Progenitor cell of endocrine pancreas (in vitro differentiated cells): Measurements from ENCODE around the gene IL17RA. TPM values are rescaled to one million over a fixed set of nuclear protein-coding genes. Genes with fewer than 3 reads are reported as not detected.

Source experiments
- DNase-seq: peaks from one replicate; pipeline ENCODE4 v3.0.0; 2021; ENCODE audit warnings: low spot score; ENCODE audit not compliant: unreplicated experiment
- H3K27ac Mint-ChIP-seq: 2 replicates; pipeline ENCODE4 v1.8.0; 2021; ENCODE audit warnings: mild to moderate bottlenecking, moderate library complexity, mixed read lengths
- H3K27me3 Mint-ChIP-seq: 2 replicates; pipeline ENCODE4 v1.8.0; 2021; ENCODE audit warnings: mixed read lengths
- H3K36me3 Mint-ChIP-seq: 2 replicates; pipeline ENCODE4 v1.8.0; 2022; ENCODE audit warnings: mixed read lengths; ENCODE audit not compliant: insufficient read depth
- H3K4me1 Mint-ChIP-seq: 2 replicates; pipeline ENCODE4 v1.8.0; 2021; ENCODE audit warnings: low read depth, mixed read lengths
- H3K4me3 Mint-ChIP-seq: 2 replicates; pipeline ENCODE4 v1.8.0; 2021; ENCODE audit warnings: low read depth, mild to moderate bottlenecking, moderate library complexity, mixed read lengths
- H3K9me3 Mint-ChIP-seq: 2 replicates; pipeline ENCODE4 v1.8.0; 2021; ENCODE audit warnings: low read depth, mixed read lengths
- total RNA-seq: library from RNA; stranded (reverse); gene quantifications from 2 replicates; pipeline ENCODE4 v1.2.1, GENCODE V29; 2021
- TF ChIP-seq, protein P1 (sequence below): fragments of 200-600 bp; sonication (generic); IDR thresholded peaks from one replicate; pipeline ENCODE4 v1.5.0; 2021; ENCODE audit warnings: antibody characterized with exemption, mild to moderate bottlenecking; ENCODE audit not compliant: unreplicated experiment

The IL17RA gene
- total RNA-seq, 1 donor from 2014 or later = 8.4 TPM

DNA sequence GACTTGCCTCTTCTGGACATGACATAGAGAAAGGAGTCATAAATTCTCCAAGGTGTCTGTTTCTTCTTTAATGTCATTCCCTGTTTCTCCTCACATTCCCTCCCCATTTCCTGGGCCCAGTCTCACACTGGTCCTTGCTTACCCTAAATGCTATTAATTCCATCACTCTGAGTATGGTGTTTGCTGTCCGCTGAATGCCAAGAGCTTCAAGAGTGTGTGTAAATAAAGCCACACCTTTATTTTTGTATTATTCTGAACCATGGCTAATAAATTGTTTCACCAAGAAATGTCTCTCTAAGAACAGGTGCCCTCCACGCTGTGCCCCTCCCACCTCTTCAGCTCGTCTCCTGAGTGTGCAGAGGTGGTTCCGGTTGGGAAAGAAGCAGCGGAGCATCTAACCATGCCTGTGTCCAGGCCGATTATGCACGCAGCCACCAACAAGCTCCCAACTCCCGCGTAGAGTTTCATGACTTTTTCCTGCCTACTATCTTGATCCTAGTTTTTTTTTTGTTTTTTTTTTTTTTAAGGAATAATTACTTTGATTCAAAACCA lies 27.8 kb downstream of the IL17RA start:
- no peak overlapping the region for H3K4me3 Mint-ChIP-seq
- no peak for DNase-seq

DNA sequence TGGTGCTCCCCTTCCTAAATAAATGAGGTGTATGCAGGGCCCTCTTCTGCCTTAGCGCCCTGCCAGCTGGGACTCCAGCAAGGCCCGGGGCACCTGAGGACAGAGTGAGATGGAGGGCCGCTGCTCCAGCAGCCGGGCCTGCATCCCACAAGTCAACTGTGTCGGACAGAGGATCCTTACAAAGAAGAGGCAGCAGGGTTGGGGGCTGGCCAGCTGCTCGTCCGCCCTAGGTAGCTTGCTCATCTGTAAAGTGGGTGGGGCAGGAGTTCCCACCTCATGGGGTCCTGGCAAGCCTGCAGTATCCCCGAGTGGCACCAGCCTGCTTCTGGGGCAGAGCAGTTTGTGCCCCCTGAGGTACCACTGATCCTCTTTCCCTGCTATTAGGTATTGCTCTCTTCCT lies 28.8 kb downstream of the IL17RA start:
- Mint-ChIP-seq H3K4me1 (peaks cover 3% of the 10 kb centered on the region), H3K9me3 (no peaks in the 10 kb centered on the region), H3K4me3 (no peak overlapping the region), H3K27me3 (peaks cover 13% of the 10 kb centered on the region), H3K36me3 (peaks cover 1% of the 10 kb centered on the region), H3K27ac (no peak overlapping the region)
- no peak for DNase-seq
- TF ChIP-seq, protein P1, sequence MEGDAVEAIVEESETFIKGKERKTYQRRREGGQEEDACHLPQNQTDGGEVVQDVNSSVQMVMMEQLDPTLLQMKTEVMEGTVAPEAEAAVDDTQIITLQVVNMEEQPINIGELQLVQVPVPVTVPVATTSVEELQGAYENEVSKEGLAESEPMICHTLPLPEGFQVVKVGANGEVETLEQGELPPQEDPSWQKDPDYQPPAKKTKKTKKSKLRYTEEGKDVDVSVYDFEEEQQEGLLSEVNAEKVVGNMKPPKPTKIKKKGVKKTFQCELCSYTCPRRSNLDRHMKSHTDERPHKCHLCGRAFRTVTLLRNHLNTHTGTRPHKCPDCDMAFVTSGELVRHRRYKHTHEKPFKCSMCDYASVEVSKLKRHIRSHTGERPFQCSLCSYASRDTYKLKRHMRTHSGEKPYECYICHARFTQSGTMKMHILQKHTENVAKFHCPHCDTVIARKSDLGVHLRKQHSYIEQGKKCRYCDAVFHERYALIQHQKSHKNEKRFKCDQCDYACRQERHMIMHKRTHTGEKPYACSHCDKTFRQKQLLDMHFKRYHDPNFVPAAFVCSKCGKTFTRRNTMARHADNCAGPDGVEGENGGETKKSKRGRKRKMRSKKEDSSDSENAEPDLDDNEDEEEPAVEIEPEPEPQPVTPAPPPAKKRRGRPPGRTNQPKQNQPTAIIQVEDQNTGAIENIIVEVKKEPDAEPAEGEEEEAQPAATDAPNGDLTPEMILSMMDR = no peak

More for the DNA sequence above, 27.8 kb downstream of the IL17RA start:
- Mint-ChIP-seq H3K27me3 (peaks cover 7% of the 10 kb centered on the region), H3K27ac (no peak overlapping the region), H3K4me1 (peaks cover 3% of the 10 kb centered on the region), H3K36me3 (peaks cover 1% of the 10 kb centered on the region), H3K9me3 (no peaks in the 10 kb centered on the region)
- TF ChIP-seq, protein P1 = no peak

DNA sequence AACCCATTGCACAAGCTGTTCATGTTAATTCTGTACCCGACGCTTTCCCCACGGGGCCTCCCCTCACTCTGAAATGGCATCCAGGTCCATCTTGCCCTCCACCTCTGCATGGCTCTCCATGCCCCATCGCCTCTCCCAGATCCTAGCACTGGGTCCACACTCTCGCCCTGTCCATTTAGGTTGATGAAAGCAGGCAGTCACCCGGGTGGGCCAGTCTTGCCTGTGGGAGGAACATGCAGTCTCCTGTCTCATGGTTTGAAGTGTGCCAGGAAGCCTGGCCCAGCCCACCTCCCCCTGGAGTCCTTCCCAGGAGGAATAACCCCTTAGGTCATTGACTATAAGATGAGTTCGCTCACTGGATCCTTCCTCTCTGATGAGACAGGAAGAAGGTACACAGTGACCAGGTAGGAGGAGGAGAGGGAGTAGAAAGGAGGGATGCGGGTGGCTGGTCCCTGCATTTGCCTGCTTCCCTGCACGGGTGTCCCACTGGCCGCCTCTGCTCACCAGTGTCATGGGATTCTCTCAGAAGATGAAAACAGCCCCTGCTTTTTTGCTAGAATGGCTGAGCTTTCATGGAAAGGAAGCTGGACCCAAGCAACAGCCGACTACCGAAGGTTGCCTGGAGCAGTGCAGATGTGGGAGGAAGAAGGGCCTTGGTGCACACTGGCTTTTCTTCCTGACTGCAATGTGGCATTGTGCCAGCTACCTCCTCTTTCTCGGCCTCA lies 29.5 kb downstream of the IL17RA start:
- DNase-seq = no peak
- Mint-ChIP-seq H3K27ac (no peak overlapping the region), H3K4me3 (no peak overlapping the region), H3K36me3 (peaks cover 1% of the 10 kb centered on the region), H3K4me1 (peaks cover 3% of the 10 kb centered on the region), H3K27me3 (peaks cover 17% of the 10 kb centered on the region), H3K9me3 (no peaks in the 10 kb centered on the region)
- TF ChIP-seq, protein P1 = no peak

DNA sequence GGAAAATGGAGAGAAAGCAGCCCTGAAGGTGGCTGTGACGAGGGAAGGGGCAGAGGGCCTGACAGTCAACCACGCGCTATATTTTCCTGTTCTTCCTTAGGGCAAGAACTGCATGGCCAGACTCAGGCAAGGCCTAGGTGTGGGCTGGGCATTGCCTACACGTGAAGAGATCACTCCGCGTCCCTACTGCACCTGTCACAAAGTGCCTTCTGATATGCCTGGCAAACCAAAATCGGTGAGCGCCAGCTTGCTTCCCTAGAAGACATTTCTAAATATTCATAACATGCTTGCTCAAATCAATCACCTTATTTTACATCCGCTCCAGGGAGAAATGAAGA lies 30.1 kb downstream of the IL17RA start:
- Mint-ChIP-seq H3K27me3 (peaks cover 17% of the 10 kb centered on the region), H3K9me3 (no peaks in the 10 kb centered on the region), H3K27ac (no peak overlapping the region), H3K4me3 (no peak overlapping the region), H3K4me1 (peaks cover 3% of the 10 kb centered on the region), H3K36me3 (no peaks in the 10 kb centered on the region)
- DNase-seq = no peak
- TF ChIP-seq, protein P1 = no peak

DNA sequence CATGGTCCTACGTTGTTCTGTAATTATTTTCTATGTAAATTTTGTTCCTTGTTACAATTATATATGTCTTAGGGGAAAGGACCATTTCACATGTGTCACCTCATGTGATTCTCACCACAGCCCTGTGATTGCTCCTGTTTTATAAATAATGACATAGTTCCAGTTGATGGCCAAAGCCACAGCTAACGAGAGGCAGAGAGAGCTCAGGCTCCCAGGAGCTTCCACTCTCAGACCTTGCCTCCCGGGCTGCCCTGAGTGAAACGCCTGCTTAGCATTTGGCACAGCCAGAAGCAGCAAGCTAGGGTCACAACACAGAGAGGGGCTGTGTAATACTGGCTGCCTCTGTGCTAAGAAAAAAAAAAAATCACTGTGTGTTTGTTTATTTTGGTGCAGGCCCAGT lies 30.4 kb downstream of the IL17RA start:
- no peak for DNase-seq
- Mint-ChIP-seq H3K36me3 (no peaks in the 10 kb centered on the region), H3K27ac (no peak overlapping the region), H3K4me3 (no peak overlapping the region), H3K27me3 (peaks cover 17% of the 10 kb centered on the region), H3K9me3 (no peaks in the 10 kb centered on the region), H3K4me1 (peaks cover 3% of the 10 kb centered on the region)
- TF ChIP-seq, protein P1 = no peak
